GM12878 (cell line): Measurements from ENCODE around the gene TTYH3. TPM values are rescaled to one million over a fixed set of nuclear protein-coding genes. Genes with fewer than 3 reads are reported as not detected.

Source experiments
- ATAC-seq: fragments of 200-7000 bp; cut with Tn5 transposase; 3 replicates; pipeline ENCODE4 v1.9.1; 2020; ENCODE audit warnings: mild to moderate bottlenecking, moderate library complexity
- BruUV-seq: library from RNA; stranded (reverse); fragments of 400-500 nt; replicated peaks from 2 replicates; lab custom pipeline; 2021; lab: Mats Ljungman, UMichigan
- CTCF ChIA-PET: fragments of 300-600 bp; sonication (Branson Sonifier 250); formaldehyde crosslinking; extraction: SDS; loops from one replicate; lab custom pipeline; 2021; ENCODE audit warnings: inconsistent platforms; lab: Yijun Ruan, JAX
- POLR2A ChIA-PET: fragments of 350-600 bp; formaldehyde crosslinking; extraction: SDS; loops from one replicate; lab custom pipeline; 2021; ENCODE audit warnings: inconsistent platforms; lab: Charles Lee
- RAD21 ChIA-PET: fragments of 300-600 bp; sonication (Branson Sonifier 250); formaldehyde crosslinking; loops from one replicate; lab custom pipeline; 2023; ENCODE audit warnings: antibody characterized with exemption; ENCODE audit not compliant: unreplicated experiment; lab: Charles Lee
- SMC1A ChIA-PET: fragments of 300-600 bp; sonication (Branson Sonifier 250); formaldehyde crosslinking; loops from one replicate; lab custom pipeline; 2023; ENCODE audit not compliant: unreplicated experiment, uncharacterized antibody; lab: Charles Lee
- DNase-seq: peaks from one replicate; pipeline ENCODE4 v3.0.0-alpha.2; 2011; ENCODE audit warnings: low read depth, low spot score
- FAIRE-seq: peaks from 3 replicates; lab custom pipeline; 2011; peaks lifted over from hg19 to GRCh38; lab: Jason Lieb, UNC
- H2AFZ ChIP-seq: 2 replicates; pipeline ENCODE4 v1.6.0; 2011; ENCODE audit warnings: low read depth, low read length, control low read depth; ENCODE audit not compliant: control insufficient read depth
- H3K27ac ChIP-seq: 2 replicates; pipeline ENCODE4 v1.5.1; 2011; ENCODE audit warnings: control low read depth; ENCODE audit not compliant: control insufficient read depth, insufficient read depth
- H3K27me3 ChIP-seq, 2 experiments: replicated peaks in 1 of 2; 2 replicates each; pipeline versions ENCODE4 v1.6.0 to v1.6.1; 2011; ENCODE audit warnings: low read length in 1 of 2; ENCODE audit not compliant: control insufficient read depth in 2 of 2, insufficient read depth in 2 of 2
- H3K36me3 ChIP-seq, 2 experiments: 2 replicates each; pipeline ENCODE4 v1.5.1; 2011; ENCODE audit warnings: low read length in 1 of 2; ENCODE audit not compliant: control insufficient read depth in 2 of 2, insufficient read depth in 2 of 2
- H3K4me1 ChIP-seq: 2 replicates; pipeline ENCODE4 v1.6.1; 2011; ENCODE audit warnings: mild to moderate bottlenecking, low read length, moderate library complexity, mixed read lengths; ENCODE audit not compliant: control insufficient read depth, insufficient read depth
- H3K4me2 ChIP-seq: 2 replicates; pipeline ENCODE4 v1.6.0; 2011; ENCODE audit warnings: control low read depth; ENCODE audit not compliant: control insufficient read depth, insufficient read depth
- H3K4me3 ChIP-seq: fragments of 200-600 bp; sonication (generic); 2 replicates; pipeline ENCODE4 v1.5.1; 2016
- H3K79me2 ChIP-seq: 2 replicates; pipeline ENCODE4 v1.6.0; 2011; ENCODE audit warnings: low read length; ENCODE audit not compliant: control insufficient read depth, insufficient read depth
- H3K9ac ChIP-seq: 2 replicates; pipeline ENCODE4 v1.8.0; 2011; ENCODE audit warnings: low read length, control low read depth, mixed read lengths; ENCODE audit not compliant: control insufficient read depth, insufficient read depth
- H3K9me3 ChIP-seq: replicated peaks from 3 replicates; pipeline ENCODE4 v1.5.1; 2011; ENCODE audit warnings: mild to moderate bottlenecking, low read length; ENCODE audit not compliant: control insufficient read depth, insufficient read depth
- H4K20me1 ChIP-seq: 2 replicates; pipeline ENCODE4 v1.6.0; 2011; ENCODE audit not compliant: control insufficient read depth, insufficient read depth
- BACH1 ChIP-seq: fragments of 450-650 bp; IDR thresholded peaks from 2 replicates; pipeline ENCODE4 v1.6.1; 2017; ENCODE audit warnings: mild to moderate bottlenecking, borderline replicate concordance
- ETV6 ChIP-seq, 2 experiments: fragments of 450-650 bp in 1 of 2; IDR thresholded peaks in 1 of 2; conservative IDR thresholded peaks in 1 of 2; 2 replicates each; pipeline ENCODE4 v1.6.1; 2014; ENCODE audit warnings: antibody characterized with exemption in 1 of 2, borderline replicate concordance in 1 of 2, low read depth in 1 of 2, mild to moderate bottlenecking in 1 of 2, moderate library complexity in 1 of 2
- FOXM1 ChIP-seq: IDR thresholded peaks from 2 replicates; pipeline ENCODE4 v1.6.1; 2012; ENCODE audit warnings: low read depth, mild to moderate bottlenecking, inconsistent platforms, low read length, moderate library complexity
- KAT2A ChIP-seq: conservative IDR thresholded peaks from 2 replicates; pipeline ENCODE4 v1.6.1; 2011; ENCODE audit warnings: low read depth, low read length; ENCODE audit not compliant: control insufficient read depth
- KDM1A ChIP-seq: fragments of 200-600 bp; sonication (generic); IDR thresholded peaks from 2 replicates; pipeline ENCODE4 v1.6.1; 2016; ENCODE audit warnings: borderline replicate concordance
- MYB ChIP-seq: fragments of 150-350 bp; IDR thresholded peaks from 2 replicates; pipeline ENCODE4 v1.6.1; 2014; ENCODE audit warnings: mild to moderate bottlenecking, low read depth, low read length, borderline replicate concordance
- NFYA ChIP-seq: IDR thresholded peaks from 2 replicates; pipeline ENCODE4 v1.6.1; 2011; ENCODE audit warnings: low read depth, mild to moderate bottlenecking, low read length, improper control_type of control experiment, borderline replicate concordance
- NR2C1 ChIP-seq: fragments of 450-650 bp; IDR thresholded peaks from 2 replicates; pipeline ENCODE4 v1.6.1; 2017; ENCODE audit warnings: antibody characterized with exemption, mild to moderate bottlenecking, moderate library complexity
- POU2F2 ChIP-seq: IDR thresholded peaks from 3 replicates; pipeline ENCODE4 v1.6.1; 2011; ENCODE audit warnings: low read depth, mild to moderate bottlenecking, low read length, borderline replicate concordance
- SREBF2 ChIP-seq: IDR thresholded peaks from 2 replicates; pipeline ENCODE4 v1.6.1; 2012; ENCODE audit warnings: mild to moderate bottlenecking, low read length
- WGBS: methylation state at CpG from one replicate; pipeline ENCODE4 v1.1.6; 2016; ENCODE audit warnings: low lambda C conversion rate; ENCODE audit not compliant: insufficient replicate concordance, insufficient coverage; ENCODE audit errors: missing lambda C conversion rate; 5-methylcytosine and 5-hydroxymethylcytosine counted together
- in situ Hi-C: fragments of 300-500 bp; cut with MboI; formaldehyde crosslinking; loops from 9 replicates; pipeline ENCODE4 v1.14.3; 2018; ENCODE audit warnings: mixed read lengths
- intact Hi-C: fragments of 100-400 bp; cut with micrococcal nuclease; formaldehyde crosslinking; loops from one replicate; pipeline ENCODE4 v1.14.2; 2022; ENCODE audit not compliant: unreplicated experiment
- polyA plus RNA-seq, 11 experiments: library from polyadenylated mRNA; depleted of rRNA in 4 of 11; unstranded in 6 of 11; stranded (reverse) in 5 of 11; fragments of >200 nt; fragmentation: Nextera tagmentation in 4 of 11; fragmentation: Illumina TruSeq in 1 of 11; extraction: Ambion mirVana in 4 of 11; extraction: Trizol in 1 of 11; gene quantifications; 1 replicate in 1 of 11; 2 replicates in 10 of 11; pipeline versions ENCODE4 v1.2.1 to v1.2.3, GENCODE V29; 2011 to 2016; ENCODE audit warnings: inconsistent platforms in 2 of 11, missing spikeins in 2 of 11, low read depth in 1 of 11
- total RNA-seq, 4 experiments: library from RNA; depleted of rRNA in 3 of 4; stranded (reverse); fragments of >200 nt in 3 of 4; fragmentation: Illumina TruSeq in 1 of 4; extraction: Trizol in 1 of 4; gene quantifications; 2 replicates each; pipeline versions ENCODE4 v1.2.1 to v1.2.3, GENCODE V29; 2013 to 2021
- TF ChIP-seq, protein P1 (sequence below): fragments of 450-650 bp; formaldehyde crosslinking; IDR thresholded peaks from 2 replicates; pipeline ENCODE4 v1.4.0; 2022; ENCODE audit warnings: mild to moderate bottlenecking, moderate library complexity
- TF ChIP-seq, protein P2 (sequence below): IDR thresholded peaks from 2 replicates; pipeline ENCODE4 v1.6.1; 2012; ENCODE audit warnings: improper control_type of control experiment, low read depth, low read length; ENCODE audit not compliant: insufficient replicate concordance

The TTYH3 gene
- total and polyA plus RNA-seq, 10 of the 15 experiments (the other 5 are each of a cell fraction or from before 2014, with no cell fraction given): 0.79 to 71.4 (median 10.5) TPM

DNA sequence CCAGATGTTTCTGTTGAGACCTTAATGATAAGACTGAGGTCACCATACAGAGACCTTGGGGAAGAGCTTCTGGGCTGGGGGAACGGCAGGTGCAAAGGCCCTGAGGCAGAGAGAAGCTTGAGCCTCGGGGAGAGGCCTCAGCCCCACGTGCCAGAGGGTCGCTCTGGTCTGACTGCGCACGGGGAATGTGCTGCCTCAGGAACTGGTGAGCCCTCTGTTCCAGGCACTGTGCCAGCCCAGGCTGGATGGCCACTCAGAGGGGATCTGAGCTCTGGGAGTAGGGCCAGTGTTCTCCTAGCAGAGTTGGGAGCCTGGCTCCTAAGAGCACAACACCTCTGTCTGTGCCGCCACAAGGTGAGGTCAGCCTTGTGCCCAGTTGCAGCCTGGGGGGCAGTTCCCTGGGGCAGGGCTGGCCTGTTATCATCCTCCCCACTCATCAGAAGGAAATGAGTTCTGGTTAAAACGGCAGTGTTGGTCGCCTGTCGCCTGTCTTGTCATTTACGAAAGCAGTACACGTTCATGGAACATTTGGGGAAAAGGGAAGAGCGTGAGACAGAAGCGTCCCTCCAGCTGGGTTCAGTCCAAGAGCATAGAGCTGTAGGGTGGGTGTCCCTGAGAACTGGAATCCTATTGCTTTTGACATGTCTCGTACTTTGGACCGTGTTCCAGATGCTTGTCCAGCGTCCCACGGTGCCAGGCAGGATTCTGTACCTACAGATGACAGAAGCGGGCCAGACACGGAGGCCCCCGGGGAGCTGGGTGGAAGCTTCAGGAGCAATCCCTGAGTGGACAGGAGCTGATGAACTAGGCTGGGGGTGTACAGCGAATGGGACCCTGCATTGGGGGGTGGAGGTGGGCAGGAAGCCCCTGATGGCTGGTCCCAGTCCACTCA is 4.3 kb downstream of the TTYH3 start:
- ATAC-seq (no peak), DNase-seq (no peak), FAIRE-seq (no peak)
- BruUV-seq: TSS peak; percentile 8
- CTCF ChIA-PET: interaction anchor here (0.6 to 1.0 kb wide), 3 partner anchors 17 to 63 kb away, joined by 3 read pairs; no protein-coding TSS in a partner anchor
- no peaks in the 10 kb centered on the region for H3K27me3 ChIP-seq
- intact Hi-C loops: no loop called here
- H3K4me1 ChIP-seq: peaks cover 24% of the 10 kb centered on the region
- no peaks in the 10 kb centered on the region for H3K9me3 ChIP-seq
- H2AFZ ChIP-seq: no peak overlapping the region
- no peak overlapping the region for H3K4me2 ChIP-seq
- no peaks in the 10 kb centered on the region for H4K20me1 ChIP-seq
- SMC1A ChIA-PET: interaction anchor here (0.8 to 1.7 kb wide), 4 partner anchors 27 to 74 kb away, joined by 3 to 5 read pairs (median 3); no protein-coding TSS in a partner anchor
- no peak overlapping the region for H3K9ac ChIP-seq
- POLR2A ChIA-PET: interaction anchor here (0.6 to 1.3 kb wide), 3 partner anchors 32 to 456 kb away, joined by 3 to 5 read pairs (median 4); no protein-coding TSS in a partner anchor
- WGBS: 81% methylated on average over 22 of the region's 22 CpGs
- H3K4me3 ChIP-seq: no peak overlapping the region
- RAD21 ChIA-PET: interaction anchor here (0.5 to 1.1 kb wide), 3 partner anchors 10 to 288 kb away, joined by 3 to 4 read pairs (median 3); no protein-coding TSS in a partner anchor
- H3K27ac ChIP-seq: no peak overlapping the region
- in situ Hi-C loops: no loop called here
- no peaks in the 10 kb centered on the region; a peak in 1 of 4 replicates for H3K36me3 ChIP-seq
- peaks cover 26% of the 10 kb centered on the region for H3K79me2 ChIP-seq
- TF ChIP-seq NR2C1 (no peak), KAT2A (no peak), ETV6 (conservative IDR thresholded peaks at IDR 0.05 in 1 of 2, IDR thresholded peaks at IDR 0.05 in 1 of 2; ENCODE audit: borderline replicate concordance in 1 of 2, low read depth in 1 of 2) (no peak), FOXM1 (no peak), NFYA (no peak), MYB (no peak), SREBF2 (no peak), BACH1 (no peak), POU2F2 (no peak), KDM1A (no peak)
- TF ChIP-seq, protein P1, sequence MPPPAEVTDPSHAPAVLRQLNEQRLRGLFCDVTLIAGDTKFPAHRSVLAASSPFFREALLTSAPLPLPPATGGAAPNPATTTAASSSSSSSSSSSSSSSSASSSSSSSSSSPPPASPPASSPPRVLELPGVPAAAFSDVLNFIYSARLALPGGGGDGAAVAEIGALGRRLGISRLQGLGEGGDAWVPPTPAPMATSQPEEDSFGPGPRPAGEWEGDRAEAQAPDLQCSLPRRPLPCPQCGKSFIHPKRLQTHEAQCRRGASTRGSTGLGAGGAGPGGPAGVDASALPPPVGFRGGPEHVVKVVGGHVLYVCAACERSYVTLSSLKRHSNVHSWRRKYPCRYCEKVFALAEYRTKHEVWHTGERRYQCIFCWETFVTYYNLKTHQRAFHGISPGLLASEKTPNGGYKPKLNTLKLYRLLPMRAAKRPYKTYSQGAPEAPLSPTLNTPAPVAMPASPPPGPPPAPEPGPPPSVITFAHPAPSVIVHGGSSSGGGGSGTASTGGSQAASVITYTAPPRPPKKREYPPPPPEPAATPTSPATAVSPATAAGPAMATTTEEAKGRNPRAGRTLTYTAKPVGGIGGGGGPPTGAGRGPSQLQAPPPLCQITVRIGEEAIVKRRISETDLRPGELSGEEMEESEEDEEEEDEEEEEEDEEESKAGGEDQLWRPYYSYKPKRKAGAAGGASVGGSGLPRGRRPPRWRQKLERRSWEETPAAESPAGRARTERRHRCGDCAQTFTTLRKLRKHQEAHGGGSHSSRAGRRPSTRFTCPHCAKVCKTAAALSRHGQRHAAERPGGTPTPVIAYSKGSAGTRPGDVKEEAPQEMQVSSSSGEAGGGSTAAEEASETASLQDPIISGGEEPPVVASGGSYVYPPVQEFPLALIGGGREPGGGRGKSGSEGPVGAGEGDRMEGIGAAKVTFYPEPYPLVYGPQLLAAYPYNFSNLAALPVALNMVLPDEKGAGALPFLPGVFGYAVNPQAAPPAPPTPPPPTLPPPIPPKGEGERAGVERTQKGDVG (CRISPR knock-in tag): no peak
- TF ChIP-seq, protein P2, sequence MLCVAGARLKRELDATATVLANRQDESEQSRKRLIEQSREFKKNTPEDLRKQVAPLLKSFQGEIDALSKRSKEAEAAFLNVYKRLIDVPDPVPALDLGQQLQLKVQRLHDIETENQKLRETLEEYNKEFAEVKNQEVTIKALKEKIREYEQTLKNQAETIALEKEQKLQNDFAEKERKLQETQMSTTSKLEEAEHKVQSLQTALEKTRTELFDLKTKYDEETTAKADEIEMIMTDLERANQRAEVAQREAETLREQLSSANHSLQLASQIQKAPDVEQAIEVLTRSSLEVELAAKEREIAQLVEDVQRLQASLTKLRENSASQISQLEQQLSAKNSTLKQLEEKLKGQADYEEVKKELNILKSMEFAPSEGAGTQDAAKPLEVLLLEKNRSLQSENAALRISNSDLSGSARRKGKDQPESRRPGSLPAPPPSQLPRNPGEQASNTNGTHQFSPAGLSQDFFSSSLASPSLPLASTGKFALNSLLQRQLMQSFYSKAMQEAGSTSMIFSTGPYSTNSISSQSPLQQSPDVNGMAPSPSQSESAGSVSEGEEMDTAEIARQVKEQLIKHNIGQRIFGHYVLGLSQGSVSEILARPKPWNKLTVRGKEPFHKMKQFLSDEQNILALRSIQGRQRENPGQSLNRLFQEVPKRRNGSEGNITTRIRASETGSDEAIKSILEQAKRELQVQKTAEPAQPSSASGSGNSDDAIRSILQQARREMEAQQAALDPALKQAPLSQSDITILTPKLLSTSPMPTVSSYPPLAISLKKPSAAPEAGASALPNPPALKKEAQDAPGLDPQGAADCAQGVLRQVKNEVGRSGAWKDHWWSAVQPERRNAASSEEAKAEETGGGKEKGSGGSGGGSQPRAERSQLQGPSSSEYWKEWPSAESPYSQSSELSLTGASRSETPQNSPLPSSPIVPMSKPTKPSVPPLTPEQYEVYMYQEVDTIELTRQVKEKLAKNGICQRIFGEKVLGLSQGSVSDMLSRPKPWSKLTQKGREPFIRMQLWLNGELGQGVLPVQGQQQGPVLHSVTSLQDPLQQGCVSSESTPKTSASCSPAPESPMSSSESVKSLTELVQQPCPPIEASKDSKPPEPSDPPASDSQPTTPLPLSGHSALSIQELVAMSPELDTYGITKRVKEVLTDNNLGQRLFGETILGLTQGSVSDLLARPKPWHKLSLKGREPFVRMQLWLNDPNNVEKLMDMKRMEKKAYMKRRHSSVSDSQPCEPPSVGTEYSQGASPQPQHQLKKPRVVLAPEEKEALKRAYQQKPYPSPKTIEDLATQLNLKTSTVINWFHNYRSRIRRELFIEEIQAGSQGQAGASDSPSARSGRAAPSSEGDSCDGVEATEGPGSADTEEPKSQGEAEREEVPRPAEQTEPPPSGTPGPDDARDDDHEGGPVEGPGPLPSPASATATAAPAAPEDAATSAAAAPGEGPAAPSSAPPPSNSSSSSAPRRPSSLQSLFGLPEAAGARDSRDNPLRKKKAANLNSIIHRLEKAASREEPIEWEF: no peak
